HG02943 (cell line): Measurements from ENCODE around the gene ARHGAP26.

Experiments
- ATAC-seq: cut with Tn5 transposase; IDR thresholded peaks from one replicate; pipeline ENCODE4 v1.9.1; 2021; ENCODE audit warnings: mild to moderate bottlenecking, low read depth, moderate library complexity; ENCODE audit not compliant: unreplicated experiment

The ARHGAP26 gene

GRCh38 chr5:142748568-142749249 is 21.5 kb upstream of the ARHGAP26 start:
- no peak for ATAC-seq

DNA sequence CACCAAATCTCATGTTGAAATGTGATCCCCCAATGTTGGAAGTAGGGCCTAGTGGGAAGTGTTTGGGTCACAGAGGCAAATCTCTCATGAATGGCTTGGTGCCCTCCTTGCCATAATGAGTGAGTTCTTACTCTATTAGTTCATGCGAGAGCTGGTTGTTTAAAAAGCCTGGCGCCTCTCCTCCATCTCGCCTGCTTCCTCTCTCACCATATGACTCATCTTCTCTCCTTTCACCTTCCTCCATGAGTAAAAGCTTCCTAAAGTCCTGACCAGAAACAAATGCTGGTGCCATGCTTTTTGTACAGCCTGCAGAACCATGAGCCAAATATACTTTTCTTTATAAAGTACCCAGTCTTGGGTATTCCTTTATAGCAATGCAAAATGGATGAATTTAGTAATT is 20.9 kb upstream of the ARHGAP26 start:
- ATAC-seq, result no peak

DNA sequence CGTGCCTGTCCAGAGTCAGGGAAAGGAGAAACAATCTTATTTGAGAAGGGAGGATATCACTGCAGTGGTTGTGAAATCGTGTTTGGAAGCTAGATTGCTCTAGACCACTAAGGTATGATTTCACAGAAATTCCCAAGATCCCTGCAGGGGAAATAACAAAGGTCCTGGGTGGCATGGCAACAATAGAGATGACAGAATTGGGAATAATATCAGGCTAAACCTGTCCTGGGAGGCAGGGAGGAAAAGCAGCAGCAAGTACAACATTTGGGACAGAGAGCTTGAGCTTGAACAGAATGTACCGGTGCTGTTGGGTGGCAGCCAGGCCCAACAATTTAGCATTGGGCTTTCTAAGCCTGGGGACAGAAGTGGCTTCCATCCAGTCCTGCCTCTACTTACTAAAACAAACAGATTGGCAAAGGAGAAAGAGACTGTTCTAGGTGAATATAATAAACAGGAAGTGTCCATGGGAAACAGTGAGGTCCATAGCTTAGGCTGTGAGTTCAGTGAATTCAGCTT is 17.0 kb upstream of the ARHGAP26 start:
- ATAC-seq, result no peak

DNA sequence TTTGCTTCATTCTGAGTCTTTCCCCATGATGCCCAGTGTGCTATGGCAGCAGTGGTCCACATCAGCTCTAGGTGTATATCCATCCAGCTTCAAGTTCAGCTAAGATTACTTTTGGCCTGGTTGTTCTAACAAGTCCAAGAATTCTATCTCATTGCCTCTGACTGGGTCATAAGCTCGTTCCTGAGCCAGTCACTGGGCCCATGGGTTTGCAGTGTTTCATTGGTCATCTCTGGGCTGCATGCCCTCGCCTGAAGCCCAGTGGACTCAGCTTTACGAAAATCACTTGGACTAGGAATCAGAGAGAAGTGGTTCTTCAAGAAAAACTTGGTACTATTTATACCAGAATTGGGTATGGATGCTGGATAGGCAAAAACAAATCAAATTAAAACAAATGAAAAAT is 16.1 kb upstream of the ARHGAP26 start:
- no peak for ATAC-seq

GRCh38 chr5:142756576-142756975 is 13.6 kb upstream of the ARHGAP26 start:
- no peak for ATAC-seq

GRCh38 chr5:142757564-142757963 is 12.6 kb upstream of the ARHGAP26 start:
- ATAC-seq, result no peak

DNA sequence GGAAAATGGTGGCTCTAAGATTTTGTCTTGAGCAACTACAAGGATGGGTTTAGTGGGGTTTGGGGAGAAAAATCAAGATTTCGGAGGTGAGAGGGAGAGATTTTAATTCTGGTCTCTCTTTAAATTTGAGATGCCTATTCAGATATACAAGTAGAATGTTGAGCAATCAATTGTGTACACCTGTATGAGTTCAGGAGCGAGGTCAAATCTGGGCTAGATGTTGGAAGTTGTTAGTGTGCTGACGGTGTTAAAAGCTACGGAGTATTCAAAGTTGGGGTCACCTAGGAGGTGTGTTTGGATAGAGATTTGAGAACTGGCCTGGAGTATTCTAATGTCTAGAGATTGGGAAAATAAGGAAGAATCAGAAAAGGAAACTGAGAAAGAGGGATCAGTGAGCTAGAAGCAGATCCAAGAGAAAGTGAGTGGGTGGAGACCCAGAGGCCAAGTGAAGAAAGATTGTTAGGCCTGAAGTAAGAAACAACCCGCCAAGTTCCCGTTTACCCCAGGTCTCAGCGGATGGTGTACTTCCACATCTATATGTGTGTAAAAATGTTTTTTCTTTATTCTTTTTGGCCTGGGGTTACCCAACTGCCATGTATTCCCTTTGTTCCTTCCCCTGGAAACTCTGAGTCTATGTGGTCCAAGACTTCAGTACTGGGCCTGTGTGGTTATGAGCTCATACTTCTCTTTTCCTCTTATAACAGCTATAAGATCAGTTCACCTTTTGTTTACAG is 11.9 kb upstream of the ARHGAP26 start:
- no peak for ATAC-seq

DNA sequence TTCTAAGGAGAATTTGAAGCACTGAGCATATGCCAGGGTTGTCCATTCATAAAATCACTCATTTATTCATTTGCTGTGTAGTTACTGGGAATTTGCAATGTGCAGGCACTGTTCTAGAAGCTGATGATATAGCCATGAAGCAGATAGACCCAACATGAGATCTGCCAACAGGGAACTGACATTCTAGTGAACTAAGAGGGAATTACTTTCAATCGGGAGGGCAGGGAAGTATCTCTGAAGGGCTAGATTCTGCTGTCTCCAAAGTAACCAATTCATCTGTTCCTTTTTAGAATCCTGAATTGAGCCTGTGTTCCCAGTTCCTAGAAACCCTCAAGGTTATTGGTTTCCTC is 11.4 kb upstream of the ARHGAP26 start:
- ATAC-seq, result no peak

DNA sequence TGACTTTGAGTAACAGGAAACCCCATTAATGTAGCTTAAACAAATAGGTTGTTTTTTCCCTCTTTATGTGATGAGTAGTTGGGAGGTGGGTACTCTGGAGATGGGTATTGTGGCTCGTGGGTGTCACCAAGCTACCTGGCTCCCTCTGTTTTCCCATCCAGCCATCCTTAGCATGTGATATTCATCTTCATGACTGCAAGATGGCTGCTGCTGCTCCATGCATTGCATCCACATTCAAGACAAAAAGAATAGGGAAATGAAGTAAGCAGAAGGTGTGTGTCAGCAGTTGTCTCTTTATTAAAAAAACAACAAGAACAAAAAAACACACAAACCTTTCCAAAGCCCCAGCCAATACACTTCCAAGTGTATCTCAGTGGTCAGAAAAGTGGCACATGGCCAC is 6.5 kb upstream of the ARHGAP26 start:
- ATAC-seq, result no peak

DNA sequence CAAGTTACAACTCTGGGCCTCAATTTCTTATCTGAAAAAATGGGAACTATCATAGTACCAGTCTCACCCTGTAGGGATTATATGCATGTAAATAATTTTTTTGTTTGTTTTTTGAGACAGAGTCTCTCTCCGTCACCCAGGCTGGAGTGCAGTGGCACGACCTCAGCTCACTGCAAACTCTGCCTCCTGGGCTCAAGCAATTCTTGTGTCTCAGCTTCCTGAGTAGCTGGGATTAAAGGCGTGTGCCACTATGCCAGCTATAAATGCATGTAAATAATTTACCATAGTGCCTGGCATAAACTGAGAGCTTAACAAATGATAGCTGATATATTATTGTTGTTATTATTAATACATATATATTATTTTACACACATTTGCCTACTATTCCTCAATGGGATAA is 3.0 kb upstream of the ARHGAP26 start:
- no peak for ATAC-seq

DNA sequence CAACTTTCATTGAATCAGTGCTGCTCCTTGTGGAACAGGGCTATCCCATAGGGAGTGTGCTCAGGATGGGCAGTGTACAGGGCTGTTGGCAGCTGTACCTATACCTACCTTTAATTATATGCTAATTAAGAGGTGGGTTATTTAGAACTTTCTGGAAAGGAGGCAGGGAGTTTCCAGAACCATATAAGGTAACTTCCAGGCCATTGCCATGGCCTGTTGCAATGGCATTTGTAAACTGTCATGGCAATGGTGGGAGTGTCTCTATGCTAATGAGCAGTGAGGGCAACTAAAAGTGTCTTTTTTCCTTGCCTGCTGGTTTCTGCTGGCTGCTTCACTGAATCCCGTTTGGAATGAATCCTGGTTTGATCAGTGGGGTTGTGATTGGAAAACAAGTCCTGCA is 2.3 kb upstream of the ARHGAP26 start:
- no peak for ATAC-seq

DNA sequence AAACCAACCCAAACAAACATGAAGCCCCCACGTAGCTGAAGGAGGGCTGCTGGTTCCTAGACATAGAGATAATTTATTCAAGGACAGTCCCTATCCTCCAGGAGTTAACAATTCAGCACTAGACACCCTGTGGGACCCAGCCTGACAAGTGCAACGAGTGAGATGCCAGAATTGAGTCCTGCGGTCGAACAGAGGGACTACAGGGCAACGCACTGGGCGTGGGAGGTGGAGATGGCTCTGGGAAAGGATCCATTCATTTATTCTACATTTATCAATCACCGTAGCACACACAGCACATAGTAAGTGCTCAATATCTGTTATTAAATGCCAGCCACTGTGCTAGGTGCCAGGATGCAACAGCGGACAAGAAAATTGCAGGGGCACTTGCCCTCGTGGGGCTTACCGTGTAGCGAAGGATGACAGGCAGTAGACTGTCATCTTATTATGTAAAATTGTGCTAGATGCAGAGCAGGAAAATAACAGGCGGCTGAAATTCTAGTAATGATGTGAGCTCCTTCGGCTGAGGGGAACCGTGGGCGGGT is 855 bp upstream of the ARHGAP26 start:
- no peak for ATAC-seq

DNA sequence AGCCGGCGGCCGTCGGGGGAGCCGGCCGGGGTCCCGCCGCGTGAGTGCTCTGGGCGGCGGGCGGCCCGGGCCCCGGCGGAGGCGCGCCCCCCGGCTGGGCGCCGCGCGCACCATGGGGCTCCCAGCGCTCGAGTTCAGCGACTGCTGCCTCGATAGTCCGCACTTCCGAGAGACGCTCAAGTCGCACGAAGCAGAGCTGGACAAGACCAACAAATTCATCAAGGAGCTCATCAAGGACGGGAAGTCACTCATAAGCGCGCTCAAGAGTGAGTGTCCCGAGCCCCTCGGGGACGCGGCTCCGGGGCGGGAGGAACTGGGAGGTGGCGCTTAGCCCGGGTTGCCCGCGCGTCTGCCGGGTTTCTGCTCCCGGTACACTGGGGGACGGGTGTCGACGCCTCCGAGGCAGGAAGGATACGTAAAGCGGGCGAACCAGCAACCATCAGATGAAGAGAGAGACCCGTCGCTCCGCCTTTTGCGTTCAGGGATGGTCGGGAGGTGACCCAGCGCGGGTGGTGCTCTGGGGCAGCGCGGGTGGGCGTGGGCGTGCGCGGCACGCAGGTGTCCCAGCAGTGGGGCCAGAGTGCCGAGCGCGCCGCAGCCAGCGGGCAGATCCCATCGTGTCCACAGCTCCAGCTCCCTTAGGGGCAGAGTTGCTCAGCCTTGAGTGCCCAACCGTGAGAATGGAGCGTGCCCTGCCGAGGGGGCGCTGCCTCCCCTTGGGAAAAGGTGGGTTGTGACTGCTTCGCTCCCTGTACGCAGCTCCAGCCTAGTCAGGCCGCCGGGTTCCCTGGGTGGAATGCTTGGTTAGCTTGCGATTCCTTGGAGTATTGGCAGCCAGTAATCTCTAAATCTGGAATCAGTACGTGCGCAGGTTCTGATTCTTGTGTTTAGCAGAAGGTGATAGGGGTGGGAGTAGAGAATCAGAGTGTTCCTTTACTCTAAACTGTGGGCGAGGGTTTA is 753 bp downstream of the ARHGAP26 start:
- ATAC-seq, result peak; percentile 21

DNA sequence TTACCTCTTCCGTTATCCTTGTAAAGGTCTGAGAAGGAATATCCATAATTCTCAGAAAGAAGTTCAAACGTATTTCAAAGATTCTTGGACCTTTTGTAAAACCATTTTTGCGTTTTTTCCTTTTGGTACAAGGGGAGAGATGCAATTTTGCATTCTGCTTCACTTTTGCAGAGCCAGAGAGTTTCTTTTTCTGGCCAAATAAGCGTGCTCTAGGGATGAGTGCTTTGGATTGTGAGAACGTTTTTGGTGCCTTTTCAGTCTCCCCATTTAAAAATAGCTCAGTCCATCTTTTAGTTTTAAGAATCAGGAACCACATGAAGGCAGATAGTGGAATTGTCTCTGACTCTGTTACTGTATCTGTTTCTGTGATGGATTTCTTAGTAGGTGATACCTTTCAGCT is 1.5 kb downstream of the ARHGAP26 start:
- ATAC-seq, result no peak

DNA sequence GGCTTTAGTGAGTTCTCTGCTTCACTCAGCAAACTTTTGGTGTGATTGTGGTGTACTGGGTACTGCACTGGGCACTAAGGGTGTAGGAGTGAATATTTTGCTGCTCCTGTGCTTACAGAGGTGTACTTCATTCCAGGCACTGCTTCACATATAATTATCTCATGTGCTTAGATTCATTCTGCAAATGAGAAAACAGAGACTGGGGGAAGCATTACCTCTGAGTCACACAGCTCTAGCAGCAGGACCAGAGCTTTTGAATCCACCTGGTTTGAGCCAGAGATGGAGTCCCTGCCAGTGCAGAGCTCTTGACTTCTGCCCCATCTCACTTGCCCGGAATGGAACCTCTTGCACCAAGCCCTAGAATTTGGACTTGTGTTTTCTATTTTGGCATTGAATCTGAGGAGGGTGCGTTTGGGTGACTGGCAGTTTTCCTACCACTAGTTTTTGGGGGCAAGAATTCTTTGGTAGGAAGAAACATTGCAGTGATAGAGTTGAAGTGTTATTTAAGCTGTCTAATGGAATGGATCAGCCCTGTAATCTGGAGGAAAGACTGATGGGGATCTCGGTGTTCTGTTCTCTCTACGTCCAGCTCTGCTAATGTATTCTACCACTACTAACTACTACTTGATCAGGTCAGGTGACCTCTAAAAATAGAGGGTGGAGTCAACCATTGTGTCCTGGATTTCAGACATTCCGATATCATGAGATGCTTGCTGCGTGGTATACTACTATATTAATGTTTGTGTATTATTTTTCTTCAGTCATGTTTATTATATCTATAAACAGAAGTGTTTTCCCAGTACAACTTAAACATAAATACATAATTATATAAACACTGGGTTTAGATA is 2.5 kb downstream of the ARHGAP26 start:
- ATAC-seq, result no peak

DNA sequence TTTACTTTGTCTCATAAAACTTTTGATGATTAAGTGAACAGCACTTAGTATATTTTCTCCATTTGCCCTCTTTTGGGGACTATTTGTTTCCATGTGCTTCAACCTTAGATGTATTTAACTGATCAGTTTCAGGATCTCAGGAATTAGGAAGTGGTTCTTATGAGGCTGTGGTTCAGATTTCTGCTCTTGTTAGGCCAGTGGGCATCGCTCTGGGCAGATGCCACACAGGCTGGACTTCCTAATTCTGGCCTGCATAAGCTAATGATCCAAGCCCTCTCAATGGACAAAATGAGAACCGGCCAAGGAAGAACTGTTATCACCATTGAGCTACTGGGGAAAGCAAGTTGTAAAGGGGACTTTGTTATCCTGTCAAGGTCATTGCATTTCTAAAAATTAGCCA is 6.9 kb downstream of the ARHGAP26 start:
- no peak for ATAC-seq

DNA sequence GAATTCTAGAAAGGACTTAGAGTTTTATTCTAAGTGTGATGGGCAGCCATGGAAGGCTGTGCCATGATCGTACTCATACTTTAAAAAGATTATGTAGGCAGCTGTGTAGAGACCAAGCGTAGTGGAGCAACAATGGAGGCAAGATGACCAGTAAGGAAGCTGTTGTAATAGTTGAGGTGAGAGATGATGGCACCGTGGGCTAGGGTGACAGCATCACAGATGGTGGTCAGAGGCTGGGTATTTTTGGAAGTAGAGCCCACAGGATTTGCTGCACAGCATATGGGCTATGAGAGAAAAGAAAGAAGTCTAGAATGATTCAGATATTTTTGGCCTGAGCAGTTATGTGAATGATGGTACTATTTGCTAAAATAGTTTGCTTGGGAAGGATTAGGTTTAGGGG is 7.7 kb downstream of the ARHGAP26 start:
- no peak for ATAC-seq

DNA sequence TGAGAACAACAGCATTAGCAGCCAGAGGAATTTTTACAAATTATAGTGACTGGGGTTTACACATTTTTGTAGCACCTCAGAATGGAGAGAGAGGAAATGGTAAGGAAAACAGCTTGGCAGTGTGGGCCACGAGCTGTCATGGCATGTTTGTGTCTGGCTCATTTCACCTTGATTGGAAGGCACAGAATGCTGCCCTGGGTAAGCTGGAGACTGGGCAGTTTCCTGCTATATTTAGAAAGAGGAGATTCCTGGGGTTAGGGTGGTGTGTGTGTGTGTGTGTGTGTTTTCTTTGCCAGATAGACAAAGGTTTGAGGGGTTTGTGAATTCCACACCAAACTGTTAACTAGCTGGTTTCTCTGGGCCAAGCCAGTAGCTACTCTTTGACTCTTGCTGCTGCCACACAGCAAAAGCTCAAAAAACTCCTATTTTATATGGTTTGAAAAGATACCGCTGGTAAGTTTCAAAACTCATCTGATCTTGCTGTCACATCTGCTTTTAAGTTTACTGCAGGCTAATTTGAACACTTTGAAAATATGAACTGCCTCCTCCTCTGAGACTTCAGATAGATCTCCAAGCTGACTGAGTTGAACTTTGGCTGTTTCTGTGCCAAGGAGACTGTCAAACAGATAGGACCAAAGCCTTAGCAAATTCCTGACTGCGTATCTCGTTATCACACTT is 9.1 kb downstream of the ARHGAP26 start:
- ATAC-seq, result no peak

DNA sequence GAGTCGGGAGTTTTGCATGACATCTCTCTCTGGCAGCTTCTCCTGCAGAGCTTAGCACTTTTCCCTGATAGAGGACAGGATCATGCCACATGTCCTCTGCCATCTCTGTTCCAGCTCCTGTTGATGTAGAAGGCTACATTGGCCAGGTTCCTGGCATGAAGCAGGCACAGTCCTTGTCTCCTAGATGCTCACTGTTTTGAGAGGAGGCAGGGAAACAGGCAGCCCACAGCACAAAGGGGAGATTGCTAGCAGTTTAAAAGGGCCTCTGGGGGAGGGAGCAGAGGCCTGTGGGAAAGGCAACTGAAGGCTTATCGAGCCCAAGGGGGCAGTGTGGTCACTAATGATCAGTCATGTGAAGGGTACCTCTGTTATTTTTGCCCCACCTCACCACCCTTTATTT is 10.7 kb downstream of the ARHGAP26 start:
- ATAC-seq, result no peak
